SK-N-SH treated with all-trans-retinoic acid at 6 μM for 48 hours (cell line): ENCODE measurements around the gene CYTL1.
"Not testable (repeated sequence)": the region's sequence is repeated elsewhere in the genome, so short reads cannot be mapped to it uniquely, and the experiment has no call there.

Experiments used
- ARNTL ChIP-seq: fragments of 450-650 bp; formaldehyde crosslinking; IDR thresholded peaks from 2 replicates; pipeline ENCODE4 v1.5.0; 2020; ENCODE audit warnings: low read depth, mild to moderate bottlenecking, moderate library complexity, borderline replicate concordance
- BACH2 ChIP-seq: fragments of 250-450 bp; sonication (Bioruptor Pico); IDR thresholded peaks from 2 replicates; pipeline ENCODE4 v1.9.0; 2021; ENCODE audit warnings: mild to moderate bottlenecking, borderline replicate concordance
- CSRNP3 ChIP-seq: fragments of 250-450 bp; sonication (Bioruptor Pico); IDR thresholded peaks from 2 replicates; pipeline ENCODE4 v1.5.1; 2021; ENCODE audit warnings: mild to moderate bottlenecking, moderate library complexity
- ESRRG ChIP-seq: fragments of 250-450 bp; sonication (Bioruptor Pico); IDR thresholded peaks from 2 replicates; pipeline ENCODE4 v1.6.1; 2021; ENCODE audit warnings: mild to moderate bottlenecking
- GLIS3 ChIP-seq: fragments of 250-450 bp; sonication (Bioruptor Pico); IDR thresholded peaks from 2 replicates; pipeline ENCODE4 v1.5.0; 2020; ENCODE audit warnings: mild to moderate bottlenecking, moderate library complexity
- ISL1 ChIP-seq: fragments of 250-450 bp; sonication (Bioruptor Pico); IDR thresholded peaks from 2 replicates; pipeline ENCODE4 v2.1.2; 2022; ENCODE audit warnings: mild to moderate bottlenecking, moderate library complexity
- PATZ1 ChIP-seq: fragments of 250-450 bp; sonication (Bioruptor Pico); IDR thresholded peaks from 2 replicates; pipeline ENCODE4 v1.8.0; 2020; ENCODE audit warnings: mild to moderate bottlenecking, moderate library complexity, borderline replicate concordance
- POU6F1 ChIP-seq: fragments of 250-450 bp; sonication (Bioruptor Pico); IDR thresholded peaks from 2 replicates; pipeline ENCODE4 v1.8.0; 2021; ENCODE audit warnings: low read depth, mild to moderate bottlenecking, moderate library complexity, borderline replicate concordance
- TSHZ2 ChIP-seq: fragments of 250-450 bp; sonication (Bioruptor Pico); IDR thresholded peaks from 2 replicates; pipeline ENCODE4 v1.5.0; 2020; ENCODE audit warnings: mild to moderate bottlenecking, moderate library complexity
- ZC3H10 ChIP-seq: fragments of 250-450 bp; sonication (Bioruptor Pico); IDR thresholded peaks from 2 replicates; pipeline ENCODE4 v1.5.1; 2021; ENCODE audit warnings: mild to moderate bottlenecking, moderate library complexity
- ZFP3 ChIP-seq: fragments of 250-450 bp; sonication (Bioruptor Pico); IDR thresholded peaks from 2 replicates; pipeline ENCODE4 v1.5.0; 2020; ENCODE audit warnings: mild to moderate bottlenecking, moderate library complexity
- ZNF565 ChIP-seq: fragments of 450-650 bp; formaldehyde crosslinking; conservative IDR thresholded peaks from 2 replicates; pipeline ENCODE4 v1.5.0; 2020; ENCODE audit warnings: low read depth, mild to moderate bottlenecking, moderate library complexity
- ZNF8 ChIP-seq: fragments of 450-650 bp; formaldehyde crosslinking; IDR thresholded peaks from 2 replicates; pipeline ENCODE4 v1.5.0; 2020; ENCODE audit warnings: mild to moderate bottlenecking, moderate library complexity
- TF ChIP-seq, protein P1 (sequence below): fragments of 250-450 bp; sonication (Bioruptor Pico); IDR thresholded peaks from 2 replicates; pipeline ENCODE4 v1.5.1; 2020; ENCODE audit warnings: low read depth, mild to moderate bottlenecking, moderate library complexity

- TF ChIP-seq BACH2 (CRISPR knock-in tag); PATZ1 (CRISPR knock-in tag); ESRRG (CRISPR knock-in tag); ARNTL (CRISPR knock-in tag); POU6F1 (CRISPR knock-in tag); ZFP3 (CRISPR knock-in tag); ISL1 (CRISPR knock-in tag); ZNF8 (CRISPR knock-in tag); ZC3H10 (CRISPR knock-in tag); TSHZ2 (CRISPR knock-in tag); GLIS3; CSRNP3; ZNF565 (CRISPR knock-in tag): not testable (repeated sequence)
- TF ChIP-seq, protein P1, sequence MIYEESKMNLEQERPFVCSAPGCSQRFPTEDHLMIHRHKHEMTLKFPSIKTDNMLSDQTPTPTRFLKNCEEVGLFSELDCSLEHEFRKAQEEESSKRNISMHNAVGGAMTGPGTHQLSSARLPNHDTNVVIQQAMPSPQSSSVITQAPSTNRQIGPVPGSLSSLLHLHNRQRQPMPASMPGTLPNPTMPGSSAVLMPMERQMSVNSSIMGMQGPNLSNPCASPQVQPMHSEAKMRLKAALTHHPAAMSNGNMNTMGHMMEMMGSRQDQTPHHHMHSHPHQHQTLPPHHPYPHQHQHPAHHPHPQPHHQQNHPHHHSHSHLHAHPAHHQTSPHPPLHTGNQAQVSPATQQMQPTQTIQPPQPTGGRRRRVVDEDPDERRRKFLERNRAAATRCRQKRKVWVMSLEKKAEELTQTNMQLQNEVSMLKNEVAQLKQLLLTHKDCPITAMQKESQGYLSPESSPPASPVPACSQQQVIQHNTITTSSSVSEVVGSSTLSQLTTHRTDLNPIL (CRISPR knock-in tag), result not testable (repeated sequence)
Observed at GRCh38 chr4:4996935-4997334, 22.3 kb downstream of the CYTL1 start.
